CD4-positive, alpha-beta T cell treated with Interleukin-2 at 100 ng/mL for 4 hours (primary cell): Measurements from ENCODE around the gene PCYT2.
"Not testable (repeated sequence)": the region's sequence is repeated elsewhere in the genome, so short reads cannot be mapped to it uniquely, and the experiment has no call there.

Source experiments
- DNase-seq: peaks from one replicate; pipeline ENCODE4 v3.0.0-alpha.2; 2020; ENCODE audit warnings: low spot score

The PCYT2 gene

GRCh38 chr17:81927152-81927652 is 16.0 kb upstream of the PCYT2 start:
- DNase-seq = no peak

DNA sequence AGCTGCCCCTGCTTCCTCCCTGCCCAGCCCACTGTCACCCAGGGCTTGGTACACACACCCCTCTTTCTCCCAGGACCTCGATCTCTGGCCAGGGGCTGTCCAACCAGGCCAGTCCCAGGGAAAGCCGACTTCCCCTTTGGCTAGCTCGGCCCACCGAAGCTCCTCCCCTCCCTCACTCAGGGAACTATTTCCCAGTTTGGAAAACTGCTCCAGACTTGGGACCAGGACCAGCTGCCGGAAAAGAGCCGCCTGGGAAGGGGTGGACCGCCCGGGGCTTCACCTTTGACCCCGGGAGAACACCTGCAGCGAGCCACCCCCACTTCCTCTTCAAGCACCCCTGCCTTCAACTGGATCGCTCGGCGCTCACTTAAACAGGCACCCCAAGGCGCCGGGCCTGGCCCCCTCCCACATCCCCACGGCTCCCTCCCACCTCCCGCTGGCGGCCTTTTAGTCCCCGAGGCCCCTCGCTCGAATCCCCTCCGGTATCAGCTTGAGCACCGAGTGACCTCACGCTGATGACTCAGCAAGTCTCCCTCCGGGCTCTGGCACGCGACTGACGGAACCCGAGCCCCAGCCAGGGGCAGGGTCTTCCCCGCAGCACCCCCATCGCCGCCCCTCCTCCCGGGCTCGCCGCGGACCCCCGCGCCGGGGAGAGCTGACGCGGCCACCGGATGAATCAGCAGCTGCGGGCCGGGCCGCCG is 15.4 kb upstream of the PCYT2 start:
- DNase-seq = peak; percentile 50

- DNase-seq = no peak
These were observed 14.8 kb upstream of the PCYT2 start for GRCh38 chr17:81925860-81926450.

GRCh38 chr17:81924557-81925532 is 13.6 kb upstream of the PCYT2 start:
- DNase-seq = peak; percentile 21

DNA sequence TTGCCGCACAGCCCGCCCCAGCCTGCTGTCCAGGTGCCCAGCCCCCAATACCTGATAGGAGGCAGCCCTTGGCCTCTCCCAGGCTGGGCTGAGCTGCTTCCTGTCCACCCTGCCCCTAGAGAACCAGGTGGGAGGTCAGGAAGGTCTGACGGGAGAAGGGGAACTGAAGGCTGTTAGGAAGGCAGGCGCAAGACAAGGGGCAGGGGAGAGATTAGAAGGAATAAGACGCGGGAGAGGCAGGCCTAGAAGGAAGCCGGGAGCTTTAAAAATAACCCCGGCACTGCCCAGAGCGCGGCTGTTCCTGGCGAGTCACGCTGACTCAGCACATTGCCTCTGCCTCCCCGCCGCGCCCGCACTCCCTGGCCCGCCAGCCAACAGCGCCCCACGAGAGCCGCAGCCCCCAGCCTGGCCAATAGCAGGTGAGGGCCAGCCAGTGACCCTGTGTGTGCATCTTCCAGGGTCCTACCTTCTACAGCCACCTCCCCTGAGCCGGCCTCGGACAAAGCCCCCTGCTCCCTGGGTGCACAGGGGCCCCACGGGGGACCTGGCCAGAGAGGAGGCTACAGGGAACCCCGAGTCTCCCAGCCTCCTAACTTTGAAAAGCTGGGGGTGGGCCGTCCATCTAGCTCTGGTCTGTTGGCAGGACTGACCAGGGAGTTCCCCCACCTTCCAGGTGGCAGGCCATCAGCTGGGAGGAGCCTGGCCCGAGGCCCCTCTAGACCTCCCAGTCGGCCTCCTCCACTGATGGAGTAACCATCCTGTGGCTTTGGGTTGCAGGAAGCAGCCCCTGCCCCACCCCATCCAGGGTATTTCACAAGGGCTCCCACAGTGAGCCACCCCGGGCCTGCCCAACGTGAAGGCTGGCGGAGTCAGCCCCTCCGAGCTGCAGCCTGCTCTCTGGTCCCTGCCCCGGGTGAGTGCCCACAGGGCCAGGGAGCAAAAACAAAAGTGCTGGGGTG is 12.4 kb upstream of the PCYT2 start:
- no peak for DNase-seq

- no peak for DNase-seq
These were observed 11.5 kb upstream of the PCYT2 start for GRCh38 chr17:81922566-81923301.

GRCh38 chr17:81921996-81922565 is 10.9 kb upstream of the PCYT2 start:
- DNase-seq = no peak

DNA sequence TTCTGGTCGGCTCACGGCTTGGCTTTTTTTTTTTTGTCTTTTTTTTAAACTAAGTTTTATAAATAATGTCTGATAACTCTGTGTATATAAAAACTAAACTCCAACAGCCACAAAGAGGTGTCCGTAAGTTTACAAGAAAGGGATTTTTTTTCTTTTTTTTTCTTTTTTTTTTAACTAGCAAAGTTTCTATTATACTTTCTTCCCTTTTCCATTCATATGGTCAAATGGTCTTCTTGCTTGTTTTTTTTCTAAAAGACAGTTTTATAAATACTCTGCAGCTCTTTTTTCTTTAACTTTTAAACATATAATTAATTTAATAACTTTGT is 10.3 kb upstream of the PCYT2 start:
- no peak for DNase-seq

GRCh38 chr17:81920612-81921536 is 9.7 kb upstream of the PCYT2 start:
- no peak for DNase-seq

DNA sequence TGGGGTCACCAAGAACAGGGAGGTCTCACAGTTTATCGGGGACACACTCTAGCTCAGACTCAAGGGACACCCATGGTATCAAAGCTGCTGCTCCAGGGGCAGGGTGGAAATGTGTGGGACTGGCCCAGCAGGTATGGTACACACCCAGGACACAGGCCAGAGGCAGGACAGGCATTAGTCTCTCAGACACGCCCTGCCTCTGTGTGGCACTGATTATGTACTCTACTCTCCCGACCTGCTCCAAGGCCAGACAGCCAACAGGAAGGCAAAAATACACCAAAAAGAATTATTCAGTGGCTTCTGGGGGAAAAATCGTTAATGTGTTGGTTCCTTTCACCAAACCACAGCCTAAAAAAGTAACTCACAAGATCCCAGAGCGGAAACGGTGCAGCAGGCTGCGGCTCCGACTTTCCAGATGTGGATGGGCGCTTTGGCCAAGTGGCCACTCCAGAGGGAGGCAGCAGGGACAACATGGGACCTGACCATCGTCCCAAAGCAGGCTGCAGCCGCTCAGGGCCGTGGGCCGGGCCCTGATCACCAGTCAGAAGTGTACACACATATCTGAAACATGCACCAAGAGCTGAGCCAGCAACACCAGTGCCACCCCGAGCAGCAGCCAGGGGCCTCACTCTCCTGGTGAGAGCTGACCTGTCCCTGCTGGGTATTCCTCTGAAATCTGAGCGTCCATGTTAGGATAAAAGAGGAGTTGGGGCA is 7.8 kb upstream of the PCYT2 start:
- no peak for DNase-seq

DNA sequence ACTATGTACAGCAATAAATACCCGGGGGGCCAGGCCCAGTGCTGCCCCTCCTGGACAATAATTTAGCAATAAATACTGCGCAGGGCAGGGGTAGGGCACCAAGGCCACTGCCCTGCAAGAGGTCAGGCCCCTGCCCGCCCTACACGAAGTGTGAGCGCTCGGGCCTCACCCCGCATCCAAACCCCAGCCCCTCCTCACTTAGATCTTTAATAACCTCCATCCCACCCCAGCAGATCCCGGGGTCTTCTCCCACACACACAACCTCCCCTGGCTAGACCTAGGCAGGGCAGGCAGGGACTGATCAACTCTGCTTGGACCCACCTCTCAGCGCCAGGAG is 7.1 kb upstream of the PCYT2 start:
- not testable (repeated sequence) for DNase-seq

- DNase-seq = peak; percentile 84
These were observed 6.5 kb upstream of the PCYT2 start, which contains the start of gene SIRT7 for GRCh38 chr17:81917565-81918332. Gene SIRT7 (minus strand): TSS chr17:81918176. CDS start chr17:81918131, 45 bp downstream.

DNA sequence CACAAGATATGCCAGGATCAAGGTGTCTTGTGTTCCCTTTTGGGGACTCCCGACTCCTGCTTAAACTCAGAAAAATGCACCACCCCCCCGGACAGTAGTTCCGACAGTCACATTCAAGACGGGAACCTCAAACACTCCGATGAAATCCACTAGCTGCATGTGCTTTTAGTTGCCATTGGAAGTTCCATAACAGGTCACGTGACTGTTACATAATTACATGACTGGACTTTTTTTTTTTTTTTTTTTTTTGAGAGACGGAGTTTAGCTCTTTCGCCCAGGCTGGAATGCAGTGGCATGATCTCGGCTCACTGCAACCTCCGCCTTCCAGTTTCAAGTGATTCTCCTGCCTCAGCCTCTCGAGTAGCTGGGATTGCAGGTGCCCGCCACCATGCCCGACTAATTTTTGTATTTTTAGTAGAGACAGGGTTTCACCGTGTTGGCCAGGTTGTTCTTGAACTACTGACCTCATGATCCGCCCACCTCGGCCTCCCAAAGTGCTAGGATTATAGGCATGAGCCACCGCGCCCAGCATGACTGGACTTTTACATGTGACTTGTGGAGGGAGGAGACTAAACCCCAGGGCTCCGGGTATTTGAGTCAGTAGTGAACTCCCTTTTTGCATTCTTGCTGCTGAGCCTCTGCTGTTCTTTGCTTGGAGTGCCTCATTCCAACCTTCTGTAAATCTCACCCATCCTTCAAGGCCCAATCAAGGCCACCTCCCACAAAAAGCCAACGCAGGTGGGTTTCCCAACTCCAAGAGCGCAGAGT is 5.2 kb upstream of the PCYT2 start:
- no peak for DNase-seq

DNA sequence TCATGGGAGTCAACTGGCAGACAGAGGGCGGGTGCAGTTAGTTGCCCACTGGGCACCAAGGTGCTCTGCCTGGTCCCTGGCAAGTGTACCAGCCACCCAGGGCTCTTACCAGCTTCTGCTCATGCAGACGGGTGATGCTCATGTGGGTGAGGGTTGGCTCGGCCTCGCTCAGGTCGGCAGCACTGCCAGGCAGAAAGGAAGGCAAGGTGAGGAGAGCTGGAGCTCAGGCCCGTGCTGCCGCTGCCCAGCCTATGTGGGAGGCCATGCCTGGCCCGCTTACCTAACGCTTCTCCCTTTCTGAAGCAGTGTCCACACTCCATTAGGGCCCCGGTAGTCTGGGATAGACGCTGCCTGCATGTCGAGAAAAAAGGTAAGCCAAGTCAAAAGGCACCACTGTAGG is 4.1 kb upstream of the PCYT2 start:
- DNase-seq = no peak

GRCh38 chr17:81914103-81914850 is 3.1 kb upstream of the PCYT2 start:
- DNase-seq = no peak

DNA sequence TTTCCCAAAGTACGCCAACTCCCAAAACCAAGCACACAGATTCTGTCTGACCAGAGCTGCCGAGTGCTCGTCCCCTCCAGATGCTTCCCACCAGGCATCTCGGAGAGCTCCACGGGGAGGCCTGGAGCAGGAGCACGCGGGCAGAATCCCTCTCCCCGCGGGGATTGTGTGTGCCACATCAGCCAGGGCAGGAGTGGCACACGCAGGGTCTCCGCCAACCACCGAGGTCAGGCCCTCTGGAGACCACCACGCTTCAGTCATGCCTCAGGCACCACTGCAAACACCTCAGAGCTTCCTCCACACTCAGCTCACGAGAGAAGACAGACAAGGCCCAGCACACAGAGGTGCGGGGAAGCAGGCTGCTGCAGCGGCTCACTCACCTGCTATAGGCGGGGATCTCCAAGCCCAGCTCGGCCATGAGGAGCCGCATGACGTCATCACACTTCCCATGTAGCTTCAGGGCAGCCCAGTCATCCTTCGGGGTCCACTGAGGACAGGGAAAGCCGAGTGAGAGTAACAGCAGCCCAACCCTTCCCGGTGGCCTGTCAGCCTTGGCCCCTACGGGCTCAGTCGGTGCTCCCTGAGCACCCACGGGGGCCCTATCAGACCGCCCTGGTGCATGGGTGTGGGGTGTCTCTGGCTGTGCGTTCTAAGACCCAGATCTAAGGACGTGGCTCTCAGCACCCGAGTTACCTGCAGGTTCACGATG is 2.3 kb upstream of the PCYT2 start:
- no peak for DNase-seq
